HG02571 (cell line): ENCODE data around the gene TRIM25.

Experiments
- ATAC-seq: cut with Tn5 transposase; IDR thresholded peaks from one replicate; pipeline ENCODE4 v1.9.1; 2021; ENCODE audit warnings: mild to moderate bottlenecking, moderate library complexity; ENCODE audit not compliant: unreplicated experiment

TRIM25 gene

GRCh38 chr17:56926704-56927103 is 12.9 kb upstream of the TRIM25 start:
- ATAC-seq, result no peak

- ATAC-seq, result no peak
These were observed 12.4 kb upstream of the TRIM25 start for GRCh38 chr17:56926270-56926669.

- ATAC-seq, result no peak
These were observed 11.2 kb upstream of the TRIM25 start for GRCh38 chr17:56925088-56925487.

- ATAC-seq, result no peak
These were observed 5.9 kb upstream of the TRIM25 start for GRCh38 chr17:56919717-56920116.

DNA sequence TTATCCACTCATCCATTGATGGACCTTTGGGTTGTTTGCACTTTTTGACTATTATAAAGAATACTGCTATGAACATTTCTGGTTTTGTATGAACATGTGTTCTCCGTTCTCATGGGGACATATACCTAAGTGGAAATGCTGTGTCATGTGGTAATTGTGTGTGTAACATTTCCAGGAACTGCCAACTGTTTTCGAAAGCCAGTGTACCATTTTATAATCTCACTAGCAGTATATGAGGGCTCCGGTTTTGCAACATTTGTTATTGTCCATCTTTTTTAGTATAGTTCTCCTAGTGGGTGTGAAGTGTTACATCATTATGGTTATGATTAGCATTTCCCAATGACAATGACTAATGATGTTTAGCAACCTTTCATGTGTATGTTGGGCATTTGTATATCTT is 5.1 kb upstream of the TRIM25 start:
- no peak for ATAC-seq

DNA sequence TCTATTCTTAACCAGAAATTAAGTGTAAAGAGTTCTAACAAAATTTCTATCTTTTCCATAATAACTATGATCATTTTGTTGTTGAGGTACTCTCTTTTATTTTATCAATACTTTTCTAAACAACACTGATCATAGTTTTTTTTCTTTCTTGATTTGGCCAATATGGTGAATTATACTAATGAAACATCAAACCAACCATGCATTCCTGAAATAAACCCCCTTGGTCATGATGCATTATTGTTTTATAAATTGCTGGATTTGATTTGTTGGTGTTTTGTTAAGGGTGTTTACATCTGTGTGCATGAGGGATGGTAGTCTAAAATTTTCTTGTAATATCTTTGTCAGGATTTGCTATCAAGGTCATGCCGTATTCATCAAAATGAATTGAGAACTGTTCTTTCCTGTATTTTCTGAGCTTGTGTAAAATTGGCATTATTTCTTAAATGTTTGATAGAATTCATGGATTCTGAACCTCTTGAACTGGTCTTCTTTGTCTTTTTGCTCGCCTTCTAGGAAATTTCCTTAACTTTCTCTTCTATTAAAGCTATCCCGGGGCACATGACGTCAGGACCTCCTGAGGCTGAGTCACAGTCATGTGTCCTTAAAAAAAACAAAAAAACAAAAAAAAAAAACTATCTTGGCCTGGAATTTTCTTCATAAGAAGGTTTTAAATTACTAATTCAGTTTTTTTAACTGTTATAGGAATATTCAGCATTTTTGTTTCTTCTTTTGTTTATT is 3.9 kb upstream of the TRIM25 start:
- no peak for ATAC-seq

- ATAC-seq, result no peak
These were observed 878 bp upstream of the TRIM25 start for GRCh38 chr17:56914581-56915273.

- ATAC-seq, result peak; percentile 33
These were observed 439 bp downstream of the TRIM25 start for GRCh38 chr17:56913353-56913866.

- no peak for ATAC-seq
These were observed 893 bp downstream of the TRIM25 start for GRCh38 chr17:56913000-56913311.

- no peak for ATAC-seq
These were observed 1.5 kb downstream of the TRIM25 start for GRCh38 chr17:56912105-56912999.

DNA sequence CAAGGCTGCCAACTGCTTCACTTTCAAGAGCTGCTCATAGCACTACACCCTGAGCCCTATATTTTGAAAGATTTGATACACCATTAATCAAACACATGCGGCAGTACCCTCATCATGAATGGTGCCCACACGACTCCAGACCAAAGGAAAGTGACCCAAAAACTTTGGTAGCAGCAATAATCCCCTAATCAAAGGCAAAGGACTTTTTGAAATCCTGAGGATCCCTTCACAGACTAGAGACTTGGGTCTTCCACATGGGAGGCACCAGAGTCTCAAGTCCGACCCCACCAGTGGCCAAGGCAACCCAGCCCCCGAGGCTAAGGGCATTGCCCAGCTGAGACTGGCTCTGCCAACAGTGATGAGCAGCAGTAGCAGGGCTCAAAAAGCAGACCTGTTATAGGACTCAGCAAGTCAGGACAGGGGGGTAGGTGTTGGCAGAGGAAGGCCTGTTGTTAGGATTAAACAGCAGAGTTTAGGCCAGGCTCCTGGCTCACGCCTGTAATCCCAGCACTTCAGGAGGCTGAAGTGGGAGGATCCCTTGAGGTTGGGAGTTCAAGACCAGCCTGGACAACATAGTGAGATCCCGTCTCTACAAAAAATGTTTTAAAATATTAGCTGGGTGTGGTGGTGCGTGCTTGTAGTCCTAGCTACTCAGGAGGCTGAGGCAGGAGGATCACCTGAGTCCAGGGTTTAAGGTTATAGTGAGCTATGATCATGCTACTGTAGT is 3.2 kb downstream of the TRIM25 start:
- ATAC-seq, result no peak

GRCh38 chr17:56909742-56910508 is 3.9 kb downstream of the TRIM25 start:
- ATAC-seq, result no peak

DNA sequence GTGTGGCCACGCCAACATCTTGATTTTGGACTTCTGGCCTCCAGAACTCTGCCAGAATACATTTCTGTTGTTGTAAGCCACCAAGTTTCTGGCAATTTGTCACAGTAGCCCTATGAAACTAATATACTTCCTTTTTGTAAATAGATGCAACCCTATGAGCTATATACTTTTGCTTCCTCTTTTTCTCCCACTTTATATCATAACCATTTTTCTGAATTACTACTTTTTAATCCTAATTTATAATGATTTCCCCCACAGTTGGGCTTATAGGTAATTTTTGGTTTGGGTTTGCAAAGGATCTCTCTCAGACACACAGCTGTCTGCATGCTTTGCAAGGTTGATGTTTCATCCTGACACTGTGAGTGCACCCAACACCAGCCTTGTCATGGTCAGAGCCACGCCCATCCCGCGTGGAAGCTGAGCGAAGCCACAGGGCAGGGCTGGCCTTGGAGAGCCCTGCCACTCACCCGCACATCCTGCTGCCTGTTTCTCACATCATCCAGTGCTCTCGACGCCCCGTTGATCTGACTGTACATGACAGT is 5.8 kb downstream of the TRIM25 start:
- peak; percentile 62 for ATAC-seq

- no peak for ATAC-seq
These were observed 10.3 kb downstream of the TRIM25 start for GRCh38 chr17:56903560-56903959.

- ATAC-seq, result no peak
These were observed 11.5 kb downstream of the TRIM25 start for GRCh38 chr17:56902348-56902747.

GRCh38 chr17:56899403-56899802 is 14.4 kb downstream of the TRIM25 start:
- no peak for ATAC-seq

DNA sequence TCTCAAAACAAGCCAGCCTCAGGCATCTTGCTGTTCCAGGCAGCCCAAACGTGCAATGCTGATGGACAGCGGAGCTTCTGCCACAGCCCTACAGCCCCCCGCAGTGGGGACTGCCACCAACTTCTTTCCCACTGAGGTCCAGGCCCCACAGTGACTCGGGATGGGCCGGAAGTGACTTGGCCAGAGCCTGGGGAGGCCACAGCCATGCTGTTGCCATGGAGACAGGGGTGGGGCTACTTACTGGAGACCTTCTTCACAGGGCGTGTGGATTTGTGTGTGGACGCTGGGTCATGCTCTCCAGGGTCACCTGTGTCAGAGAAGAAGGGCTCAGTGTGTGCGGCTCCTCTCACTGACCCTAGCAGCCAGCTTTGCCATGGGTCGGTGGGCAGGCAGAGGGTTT is 15.0 kb downstream of the TRIM25 start:
- ATAC-seq, result no peak

DNA sequence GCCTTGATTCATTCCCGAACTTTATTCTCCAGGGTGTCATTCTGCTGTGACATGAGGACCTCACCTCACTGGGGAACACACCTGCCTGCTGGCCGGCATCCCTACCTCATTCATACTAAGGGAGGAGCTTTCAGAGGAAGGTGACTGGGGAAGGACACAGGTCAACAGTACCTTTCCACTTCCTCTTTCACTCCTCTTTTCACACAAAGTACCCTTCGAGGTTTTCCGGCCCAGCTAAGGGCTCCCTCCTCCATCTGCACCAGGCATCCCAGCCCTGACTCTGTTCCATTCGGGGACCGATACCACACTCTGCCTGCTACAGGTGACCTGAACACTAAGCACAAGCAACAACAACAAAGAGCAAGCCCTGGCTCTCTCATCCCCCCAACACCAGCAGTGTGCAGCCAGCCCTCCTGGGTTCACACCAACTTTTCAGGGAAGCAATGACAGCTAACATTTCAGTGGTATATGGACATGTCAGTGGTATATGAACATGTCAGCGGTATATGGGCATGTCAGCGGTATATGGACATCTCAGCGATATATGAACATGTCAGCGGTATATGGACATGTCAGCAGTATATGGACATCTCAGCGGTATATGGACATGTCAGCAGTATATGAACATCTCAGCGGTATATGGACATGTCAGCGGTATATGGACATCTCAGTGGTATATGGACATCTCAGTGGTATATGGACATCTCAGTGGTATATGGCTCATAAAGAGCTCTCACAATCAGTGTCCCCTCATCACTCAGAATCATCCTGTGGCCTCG is 16.0 kb downstream of the TRIM25 start:
- ATAC-seq, result no peak

GRCh38 chr17:56896968-56897359 is 16.9 kb downstream of the TRIM25 start:
- no peak for ATAC-seq
